HG03196 (cell line): ENCODE data around the gene FAM184A.
"Not testable (repeated sequence)": the region's sequence is repeated elsewhere in the genome, so short reads cannot be mapped to it uniquely, and the experiment has no call there.

Experiments used
- ATAC-seq: cut with Tn5 transposase; IDR thresholded peaks from one replicate; pipeline ENCODE4 v1.9.1; 2021; ENCODE audit not compliant: unreplicated experiment

FAM184A gene

GRCh38 chr6:119102901-119103300 is 24.4 kb upstream of the FAM184A start:
- ATAC-seq, result no peak

- ATAC-seq, result no peak
Measured at GRCh38 chr6:119100115-119100514, 21.7 kb upstream of the FAM184A start.

GRCh38 chr6:119097815-119098361 is 19.4 kb upstream of the FAM184A start:
- ATAC-seq, result not testable (repeated sequence)

- ATAC-seq, result no peak
Measured at GRCh38 chr6:119096721-119097565, 18.5 kb upstream of the FAM184A start.

- ATAC-seq, result no peak
Measured at GRCh38 chr6:119090256-119090655, 11.8 kb upstream of the FAM184A start.

GRCh38 chr6:119084784-119085183 is 6.3 kb upstream of the FAM184A start:
- ATAC-seq, result no peak

- no peak for ATAC-seq
Measured at GRCh38 chr6:119083007-119083406, 4.5 kb upstream of the FAM184A start.

GRCh38 chr6:119079283-119079809 is 882 bp upstream of the FAM184A start:
- no peak for ATAC-seq

- ATAC-seq, result peak; percentile 19
Measured at GRCh38 chr6:119077643-119078375, 655 bp downstream of the FAM184A start.

GRCh38 chr6:119077391-119077642 is 1.1 kb downstream of the FAM184A start:
- no peak for ATAC-seq

GRCh38 chr6:119076576-119077390 is 1.7 kb downstream of the FAM184A start:
- ATAC-seq, result no peak

- no peak for ATAC-seq
Measured at GRCh38 chr6:119076173-119076572, 2.3 kb downstream of the FAM184A start.

- no peak for ATAC-seq
Measured at GRCh38 chr6:119075200-119075981, 3.1 kb downstream of the FAM184A start.

GRCh38 chr6:119073307-119074051 is 5.0 kb downstream of the FAM184A start:
- ATAC-seq, result no peak

- no peak for ATAC-seq
Measured at GRCh38 chr6:119071576-119071975, 6.9 kb downstream of the FAM184A start.

- ATAC-seq, result no peak
Measured at GRCh38 chr6:119067091-119067490, 11.4 kb downstream of the FAM184A start.

- no peak for ATAC-seq
Measured at GRCh38 chr6:119066517-119066916, 11.9 kb downstream of the FAM184A start.

GRCh38 chr6:119065955-119066354 is 12.5 kb downstream of the FAM184A start:
- no peak for ATAC-seq

GRCh38 chr6:119065382-119065781 is 13.1 kb downstream of the FAM184A start:
- no peak for ATAC-seq

- no peak for ATAC-seq
Measured at GRCh38 chr6:119063491-119063890, 15.0 kb downstream of the FAM184A start.
